CD4-positive, alpha-beta T cell (primary cell): ENCODE results near the gene TMEM273. TPM values are rescaled to one million over a fixed set of nuclear protein-coding genes. Genes with fewer than 3 reads are reported as not detected.

Experiments used
- ATAC-seq: fragments of 200-7000 bp; cut with Tn5 transposase; one replicate; pipeline ENCODE4 v1.10.0; 2022; ENCODE audit warnings: mild to moderate bottlenecking; ENCODE audit not compliant: poor library complexity
- CTCF ChIA-PET: fragments of 350-600 bp; sonication (Branson Sonifier 250); formaldehyde crosslinking; loops from one replicate; lab custom pipeline; 2021; ENCODE audit warnings: antibody characterized with exemption, inconsistent platforms; lab: Charles Lee
- POLR2A ChIA-PET: fragments of 350-600 bp; sonication (Branson Sonifier 250); formaldehyde crosslinking; loops from one replicate; lab custom pipeline; 2021; ENCODE audit warnings: antibody characterized with exemption, inconsistent platforms; lab: Charles Lee
- DNase-seq, 14 experiments: peaks; one replicate each; pipeline ENCODE4 v3.0.0-alpha.2; 2013 to 2020; ENCODE audit warnings: mixed read lengths in 2 of 14
- H3K27ac ChIP-seq, 2 donors: one replicate each; pipeline versions ENCODE4 v1.5.1 to v1.7.0; 2013; ENCODE audit warnings: low read length in 2 of 2, low read depth in 1 of 2, mild to moderate bottlenecking in 1 of 2
- H3K27me3 ChIP-seq, 2 experiments: 1 replicate in 1 of 2; 2 replicates in 1 of 2; pipeline versions ENCODE4 v1.6.1 to v1.7.0; 2013; ENCODE audit warnings: low read length in 2 of 2, control low read depth in 1 of 2, mild to moderate bottlenecking in 1 of 2, moderate library complexity in 1 of 2; ENCODE audit not compliant: insufficient read depth in 2 of 2, control insufficient read depth in 1 of 2
- H3K36me3 ChIP-seq: one replicate; pipeline ENCODE4 v1.6.1; 2013; ENCODE audit warnings: low read length, control low read depth; ENCODE audit not compliant: insufficient read depth
- H3K4me1 ChIP-seq: one replicate; pipeline ENCODE4 v1.6.1; 2013; ENCODE audit warnings: low read length, control low read depth; ENCODE audit not compliant: insufficient read depth
- H3K4me3 ChIP-seq: one replicate; pipeline ENCODE4 v1.5.1; 2013; ENCODE audit warnings: mild to moderate bottlenecking, low read length, moderate library complexity
- H3K9me3 ChIP-seq, 2 experiments: 1 replicate in 1 of 2; 2 replicates in 1 of 2; pipeline versions ENCODE4 v1.6.1 to v1.7.0; 2013; ENCODE audit warnings: low read length in 2 of 2, mild to moderate bottlenecking in 2 of 2, control low read depth in 1 of 2, moderate library complexity in 1 of 2; ENCODE audit not compliant: control insufficient read depth in 1 of 2, insufficient read depth in 1 of 2
- H3K27ac Mint-ChIP-seq: one replicate; pipeline ENCODE4 v1.8.0; 2020; ENCODE audit warnings: mixed read lengths
- H3K27me3 Mint-ChIP-seq: one replicate; pipeline ENCODE4 v1.8.0; 2021; ENCODE audit warnings: mixed read lengths
- H3K36me3 Mint-ChIP-seq: one replicate; pipeline ENCODE4 v1.8.0; 2021; ENCODE audit warnings: low read depth, mixed read lengths
- H3K4me1 Mint-ChIP-seq: one replicate; pipeline ENCODE4 v1.8.0; 2021; ENCODE audit warnings: low read depth, mixed read lengths
- H3K4me3 Mint-ChIP-seq: one replicate; pipeline ENCODE4 v1.8.0; 2020; ENCODE audit warnings: mild to moderate bottlenecking, mixed read lengths
- H3K9me3 Mint-ChIP-seq: one replicate; pipeline ENCODE4 v1.8.0; 2020; ENCODE audit warnings: mixed read lengths
- intact Hi-C, 2 experiments: fragments of 100-400 bp; cut with DNase I in 1 of 2; cut with micrococcal nuclease in 1 of 2; formaldehyde crosslinking; loops; one replicate each; pipeline versions ENCODE4 v1.15.1 to v1.9.0; 2023 to 2025; cut with DNase I, micrococcal nuclease
- total RNA-seq, 174 experiments: library from RNA in 2 of 174; stranded (reverse) in 2 of 174; gene quantifications; one replicate each; pipeline ENCODE4 v1.2.3 and lab custom pipeline; 2021 to 2026
- TF ChIP-seq, protein P1 (sequence below): fragments of 200-600 bp; IDR thresholded peaks from one replicate; pipeline ENCODE4 v1.8.0; 2022; ENCODE audit warnings: antibody characterized with exemption, mild to moderate bottlenecking

The TMEM273 gene
- total RNA-seq, 2 experiments from 2014 or later, result 1.8 to 2.2 TPM

- Mint-ChIP-seq H3K27ac (no peak overlapping the region), H3K27me3 (no peaks in the 10 kb centered on the region), H3K36me3 (no peaks in the 10 kb centered on the region), H3K4me1 (peaks cover 16% of the 10 kb centered on the region), H3K9me3 (no peaks in the 10 kb centered on the region), H3K4me3 (no peak overlapping the region)
- H3K27me3 ChIP-seq, result no peaks in the 10 kb centered on the region
- ChIA-PET CTCF (no interaction called here), POLR2A (no interaction called here)
- H3K4me3 ChIP-seq, result no peak overlapping the region
- intact Hi-C loops, result no loop called here
- no peak overlapping the region for H3K27ac ChIP-seq
- peaks cover 0 to 7% of the 10 kb centered on the region in 2 experiments for H3K9me3 ChIP-seq
- no peaks in the 10 kb centered on the region for H3K36me3 ChIP-seq
- DNase-seq (no peak), ATAC-seq (no peak)
- TF ChIP-seq, protein P1, sequence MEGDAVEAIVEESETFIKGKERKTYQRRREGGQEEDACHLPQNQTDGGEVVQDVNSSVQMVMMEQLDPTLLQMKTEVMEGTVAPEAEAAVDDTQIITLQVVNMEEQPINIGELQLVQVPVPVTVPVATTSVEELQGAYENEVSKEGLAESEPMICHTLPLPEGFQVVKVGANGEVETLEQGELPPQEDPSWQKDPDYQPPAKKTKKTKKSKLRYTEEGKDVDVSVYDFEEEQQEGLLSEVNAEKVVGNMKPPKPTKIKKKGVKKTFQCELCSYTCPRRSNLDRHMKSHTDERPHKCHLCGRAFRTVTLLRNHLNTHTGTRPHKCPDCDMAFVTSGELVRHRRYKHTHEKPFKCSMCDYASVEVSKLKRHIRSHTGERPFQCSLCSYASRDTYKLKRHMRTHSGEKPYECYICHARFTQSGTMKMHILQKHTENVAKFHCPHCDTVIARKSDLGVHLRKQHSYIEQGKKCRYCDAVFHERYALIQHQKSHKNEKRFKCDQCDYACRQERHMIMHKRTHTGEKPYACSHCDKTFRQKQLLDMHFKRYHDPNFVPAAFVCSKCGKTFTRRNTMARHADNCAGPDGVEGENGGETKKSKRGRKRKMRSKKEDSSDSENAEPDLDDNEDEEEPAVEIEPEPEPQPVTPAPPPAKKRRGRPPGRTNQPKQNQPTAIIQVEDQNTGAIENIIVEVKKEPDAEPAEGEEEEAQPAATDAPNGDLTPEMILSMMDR, result no peak
- peaks cover 26% of the 10 kb centered on the region for H3K4me1 ChIP-seq
These were observed 13.2 kb downstream of the TMEM273 start for GRCh38 chr10:49174926-49175500.

GRCh38 chr10:49174261-49174925, 13.8 kb downstream of the TMEM273 start:
- intact Hi-C loops, result no loop called here
- no peaks in the 10 kb centered on the region for H3K27me3 ChIP-seq
- no peak for DNase-seq
- ChIA-PET CTCF (no interaction called here), POLR2A (no interaction called here)
- H3K9me3 ChIP-seq, result peaks cover 0 to 7% of the 10 kb centered on the region in 2 experiments
- Mint-ChIP-seq H3K27ac (no peak overlapping the region), H3K4me1 (peaks cover 16% of the 10 kb centered on the region), H3K4me3 (no peak overlapping the region), H3K9me3 (no peaks in the 10 kb centered on the region), H3K36me3 (no peaks in the 10 kb centered on the region), H3K27me3 (no peaks in the 10 kb centered on the region)
- H3K27ac ChIP-seq, result no peak overlapping the region
- H3K4me1 ChIP-seq, result peaks cover 23% of the 10 kb centered on the region
- TF ChIP-seq, protein P1, result no peak
- no peak for ATAC-seq
- H3K36me3 ChIP-seq, result no peaks in the 10 kb centered on the region
- no peak overlapping the region for H3K4me3 ChIP-seq

GRCh38 chr10:49173853-49174252, 14.3 kb downstream of the TMEM273 start:
- peaks cover 0 to 7% of the 10 kb centered on the region in 2 experiments for H3K9me3 ChIP-seq
- intact Hi-C loops, result no loop called here
- TF ChIP-seq, protein P1, result no peak
- no peak overlapping the region for H3K27ac Mint-ChIP-seq
- no peaks in the 10 kb centered on the region for H3K36me3 Mint-ChIP-seq
- POLR2A ChIA-PET, result no interaction called here
- peaks cover 16% of the 10 kb centered on the region for H3K4me1 Mint-ChIP-seq
- H3K36me3 ChIP-seq, result no peaks in the 10 kb centered on the region
- no peak overlapping the region for H3K4me3 Mint-ChIP-seq
- H3K4me3 ChIP-seq, result no peak overlapping the region
- no peaks in the 10 kb centered on the region for H3K27me3 Mint-ChIP-seq
- CTCF ChIA-PET, result no interaction called here
- no peaks in the 10 kb centered on the region for H3K9me3 Mint-ChIP-seq
- DNase-seq (no peak), ATAC-seq (no peak)
- no peaks in the 10 kb centered on the region for H3K27me3 ChIP-seq
- no peak overlapping the region for H3K27ac ChIP-seq
- H3K4me1 ChIP-seq, result peaks cover 23% of the 10 kb centered on the region
